HepG2 (cell line): ENCODE measurements around the gene TP63.

Experiments
- DNMT1 ChIP-seq: sonication (generic); formaldehyde crosslinking; IDR thresholded peaks from 2 replicates; pipeline ENCODE4 v1.5.1; 2020; ENCODE audit warnings: mild to moderate bottlenecking, missing genetic modification reagents
- EP300 ChIP-seq, 3 experiments: sonication (generic) in 1 of 3; formaldehyde crosslinking in 1 of 3; IDR thresholded peaks; 2 replicates each; pipeline versions ENCODE4 v1.5.1 to v1.6.1; 2011 to 2020; ENCODE audit warnings: low read depth in 2 of 3, low read length in 2 of 3, borderline replicate concordance in 1 of 3, improper control_type of control experiment in 1 of 3, mild to moderate bottlenecking in 1 of 3, missing genetic modification reagents in 1 of 3, moderate library complexity in 1 of 3
- ETS1 ChIP-seq: sonication (generic); formaldehyde crosslinking; IDR thresholded peaks from 2 replicates; pipeline ENCODE4 v1.4.0; 2020; ENCODE audit warnings: missing genetic modification reagents
- HMGA1 ChIP-seq: sonication (generic); formaldehyde crosslinking; conservative IDR thresholded peaks from 2 replicates; pipeline ENCODE4 v1.4.0; 2020; ENCODE audit warnings: missing genetic modification reagents
- NFYB ChIP-seq: sonication (generic); formaldehyde crosslinking; IDR thresholded peaks from 2 replicates; pipeline ENCODE4 v1.4.0; 2020; ENCODE audit warnings: missing genetic modification reagents
- RAD21 ChIP-seq: fragments of 450-650 bp; formaldehyde crosslinking; IDR thresholded peaks from 2 replicates; pipeline ENCODE4 v1.5.0; 2020; ENCODE audit warnings: mild to moderate bottlenecking
- REST ChIP-seq, 2 experiments: IDR thresholded peaks; 2 replicates each; pipeline ENCODE4 v1.6.1; 2011 to 2012; ENCODE audit warnings: low read length in 2 of 2, borderline replicate concordance in 1 of 2, low read depth in 1 of 2, mild to moderate bottlenecking in 1 of 2, moderate library complexity in 1 of 2
- RFXANK ChIP-seq: IDR thresholded peaks from 2 replicates; pipeline ENCODE4 v1.6.1; 2016
- SP2 ChIP-seq: sonication (generic); formaldehyde crosslinking; IDR thresholded peaks from 2 replicates; pipeline ENCODE4 v1.5.1; 2020; ENCODE audit warnings: mild to moderate bottlenecking, missing genetic modification reagents
- TFDP2 ChIP-seq: sonication (generic); formaldehyde crosslinking; IDR thresholded peaks from 2 replicates; pipeline ENCODE4 v1.4.0; 2020; ENCODE audit warnings: missing genetic modification reagents
- ZFP36 ChIP-seq: fragments of 150-350 bp; IDR thresholded peaks from 2 replicates; pipeline ENCODE4 v1.6.1; 2018; ENCODE audit warnings: borderline replicate concordance, low read length, low read depth; ENCODE audit not compliant: partially characterized antibody
- ZNF230 ChIP-seq: sonication (generic); formaldehyde crosslinking; IDR thresholded peaks from 2 replicates; pipeline ENCODE4 v1.4.0; 2020; ENCODE audit warnings: mild to moderate bottlenecking, missing genetic modification reagents

GRCh38 chr3:189849262-189849661 is 218.1 kb downstream of the TP63 start:
- TF ChIP-seq DNMT1 (CRISPR knock-in tag): no peak
- no peak for TF ChIP-seq HMGA1
- no peak for TF ChIP-seq ZNF230 (CRISPR knock-in tag)
- no peak for TF ChIP-seq TFDP2 (CRISPR knock-in tag)
- no peak for TF ChIP-seq REST (IDR thresholded peaks at IDR 0.05; ENCODE audit: borderline replicate concordance in 1 of 2, low read depth in 1 of 2, low read length in 2 of 2)
- no peak for TF ChIP-seq SP2 (CRISPR knock-in tag)
- TF ChIP-seq NFYB (CRISPR knock-in tag): no peak
- no peak for TF ChIP-seq RFXANK
- TF ChIP-seq RAD21: no peak
- TF ChIP-seq EP300 (IDR thresholded peaks at IDR 0.05; ENCODE audit: low read depth in 2 of 2, low read length in 2 of 2): no peak
- no peak for TF ChIP-seq EP300 (CRISPR knock-in tag; IDR thresholded peaks at IDR 0.05; ENCODE audit: borderline replicate concordance)
- no peak for TF ChIP-seq ETS1
- TF ChIP-seq ZFP36: no peak
